Stimulated activated CD8-positive, alpha-beta memory T cell treated with anti-CD3 and anti-CD28 coated beads, Interleukin-4, amount 100 ng/mL, for 24 hours (primary cell): ENCODE results near the gene ROS1.
"Not testable (repeated sequence)": the region's sequence is repeated elsewhere in the genome, so short reads cannot be mapped to it uniquely, and the experiment has no call there.

Experiments
- DNase-seq: peaks from one replicate; pipeline ENCODE4 v3.0.0-alpha.2; 2020; ENCODE audit warnings: low read depth

ROS1 gene

DNA sequence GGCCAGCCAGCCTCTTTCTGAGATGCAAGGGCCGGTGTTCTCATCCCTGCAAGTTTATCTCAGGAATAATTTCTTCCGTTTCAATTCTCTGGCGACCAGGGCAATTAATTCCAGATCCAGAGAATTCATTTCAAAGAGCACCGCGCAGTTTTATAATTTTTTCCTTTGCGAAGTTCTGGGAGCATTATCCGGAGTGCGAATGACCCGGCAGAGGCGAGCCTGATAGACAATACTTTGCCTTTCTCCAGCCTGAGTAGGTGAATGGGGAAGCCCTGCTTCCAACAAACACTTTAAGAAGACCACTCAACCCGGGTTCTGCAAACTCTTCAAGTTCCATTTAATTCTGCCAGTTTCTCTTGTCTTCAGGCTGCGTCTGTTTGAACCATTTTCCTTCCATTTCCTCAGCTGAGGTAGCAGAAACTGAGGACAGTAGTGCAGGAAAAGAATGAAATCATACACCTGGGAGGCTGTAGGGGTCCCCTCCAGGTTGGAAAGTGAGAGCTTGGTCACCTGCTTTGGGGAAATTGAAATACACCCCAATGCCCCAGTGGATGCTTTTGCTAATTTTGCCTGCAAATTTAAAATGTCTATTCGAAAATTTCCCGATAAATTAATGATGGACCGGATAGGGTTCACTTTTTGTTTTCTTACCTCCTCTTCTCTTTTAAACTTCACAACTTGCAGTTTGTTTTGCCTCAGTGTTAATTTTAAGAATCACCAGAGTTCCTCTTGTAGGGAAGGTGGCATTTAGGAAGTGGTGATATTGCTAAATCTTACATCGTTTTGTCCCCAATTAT is 159.3 kb downstream of the ROS1 start:
- no peak for DNase-seq

DNA sequence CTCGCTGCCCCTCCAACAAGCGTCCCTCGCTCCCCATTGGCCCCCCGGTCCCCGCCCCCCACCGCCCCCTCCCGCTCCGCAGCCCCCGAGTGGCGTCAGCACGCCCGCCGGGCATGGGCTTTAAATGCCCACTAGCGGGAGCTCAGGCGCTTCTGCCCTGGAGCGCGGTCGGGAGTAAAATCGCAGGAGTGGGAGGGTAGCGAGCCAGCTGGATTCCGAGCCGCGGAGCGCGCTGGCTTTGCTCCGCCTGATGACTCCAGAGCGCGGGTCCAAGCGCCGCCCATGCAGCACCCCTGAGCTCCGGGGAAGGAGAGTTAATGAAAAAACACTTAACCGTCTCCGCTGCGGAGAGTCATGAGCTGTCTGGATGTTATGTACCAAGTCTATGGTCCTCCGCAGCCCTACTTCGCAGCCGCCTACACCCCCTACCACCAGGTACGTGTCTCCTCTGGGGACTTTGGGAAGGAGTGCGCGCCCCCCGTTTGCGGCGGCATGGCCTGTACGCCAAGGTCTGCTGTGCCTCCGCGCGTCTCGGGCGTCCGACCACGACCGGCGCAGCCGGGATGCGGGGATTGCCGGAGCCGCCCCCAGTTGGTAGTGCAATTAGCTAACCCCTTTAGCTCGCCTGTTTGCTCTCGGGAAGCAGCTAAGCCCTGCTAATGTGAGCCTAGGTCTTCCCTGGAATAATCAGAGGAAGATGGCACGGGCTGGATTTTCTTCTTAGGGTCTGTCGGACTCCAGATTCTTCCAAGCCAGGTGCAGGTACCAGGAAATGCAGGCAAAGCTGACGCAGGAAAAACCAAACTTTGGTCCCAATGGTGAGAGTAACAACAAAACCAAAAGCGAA is 160.1 kb downstream of the ROS1 start, which contains the start of gene VGLL2:
Gene VGLL2, plus strand, starts transcription at position 149 of the 847 bp plus-strand sequence. Its CDS starts 206 bp downstream, at position 355.
- DNase-seq: no peak

DNA sequence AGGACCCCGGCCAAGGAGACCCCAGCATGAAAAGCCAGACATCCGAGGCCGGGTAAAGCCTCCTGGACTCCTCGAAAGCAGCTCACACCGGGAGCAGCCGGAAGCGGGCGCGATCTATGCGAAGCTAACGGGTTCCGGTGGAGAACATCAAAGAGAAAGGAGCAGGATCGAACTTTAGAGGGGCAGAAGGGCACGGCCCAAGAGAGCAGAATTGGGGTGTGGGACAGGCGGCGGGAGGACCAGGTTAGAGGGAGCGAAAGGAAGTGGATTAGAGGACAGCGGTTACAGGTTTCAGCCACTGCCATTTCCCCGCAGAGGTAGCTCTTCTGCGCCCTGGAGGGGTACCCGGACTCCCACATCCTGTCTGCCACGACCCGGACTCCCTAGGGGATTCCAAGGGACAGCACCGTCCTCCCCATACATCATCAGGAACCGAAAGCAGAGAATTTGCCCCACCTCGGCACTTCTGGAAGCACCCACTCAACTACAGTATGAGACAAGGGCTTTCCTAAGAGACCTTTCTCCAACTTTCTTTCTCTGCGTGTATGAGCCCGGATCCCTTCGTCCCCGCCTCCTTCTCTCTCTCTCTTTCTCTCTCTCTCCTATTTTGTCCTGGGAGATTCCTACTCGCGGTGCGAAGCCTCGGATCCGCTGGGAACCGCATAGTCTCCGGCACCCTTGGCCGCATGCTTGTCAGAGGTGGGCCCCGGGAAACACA is 160.9 kb downstream of the ROS1 start:
- DNase-seq: no peak

DNA sequence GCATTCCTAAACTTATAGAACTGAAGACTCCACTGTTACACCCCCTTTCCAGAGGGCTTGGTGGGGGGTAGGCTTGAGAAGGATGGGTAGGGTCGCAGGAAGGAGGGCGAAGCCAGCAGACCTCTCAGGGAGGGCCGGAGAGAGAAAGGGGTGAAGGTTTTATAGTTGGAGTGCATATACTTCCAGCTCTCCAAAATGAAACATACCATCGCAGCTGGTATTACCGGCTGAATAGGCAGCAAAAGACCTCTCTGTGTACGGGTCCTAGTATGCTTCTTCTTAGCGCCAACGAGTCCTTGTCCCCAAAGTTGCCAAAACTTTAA is 161.4 kb downstream of the ROS1 start:
- no peak for DNase-seq

DNA sequence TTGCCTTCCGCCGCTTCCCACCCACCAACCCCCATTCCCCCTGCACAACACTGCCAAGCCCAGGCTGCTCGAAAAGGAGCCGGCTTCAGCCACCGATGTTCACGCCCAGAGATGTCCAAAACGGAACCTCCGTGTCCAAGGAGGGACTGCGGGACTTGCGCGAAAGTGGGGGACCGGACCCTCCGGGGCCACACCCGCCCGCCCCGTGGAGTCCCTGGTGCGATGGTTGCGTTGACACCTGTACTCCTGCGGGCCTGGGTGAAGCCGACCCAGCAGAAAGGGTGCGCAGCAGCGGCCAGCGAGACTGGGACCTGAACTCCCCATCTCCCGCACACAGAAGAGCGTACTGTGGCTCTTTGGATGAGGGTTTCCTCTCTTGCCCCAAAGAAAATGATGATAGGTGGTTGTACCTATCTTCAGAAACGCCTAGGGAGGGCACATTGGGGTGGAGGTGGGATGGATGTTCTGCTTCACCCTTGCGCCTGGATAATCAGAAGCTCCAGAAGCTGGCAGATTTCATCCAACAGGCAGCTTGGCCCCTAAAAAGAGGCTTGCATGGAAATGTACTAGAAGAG is 162.3 kb downstream of the ROS1 start:
- DNase-seq: no peak

DNA sequence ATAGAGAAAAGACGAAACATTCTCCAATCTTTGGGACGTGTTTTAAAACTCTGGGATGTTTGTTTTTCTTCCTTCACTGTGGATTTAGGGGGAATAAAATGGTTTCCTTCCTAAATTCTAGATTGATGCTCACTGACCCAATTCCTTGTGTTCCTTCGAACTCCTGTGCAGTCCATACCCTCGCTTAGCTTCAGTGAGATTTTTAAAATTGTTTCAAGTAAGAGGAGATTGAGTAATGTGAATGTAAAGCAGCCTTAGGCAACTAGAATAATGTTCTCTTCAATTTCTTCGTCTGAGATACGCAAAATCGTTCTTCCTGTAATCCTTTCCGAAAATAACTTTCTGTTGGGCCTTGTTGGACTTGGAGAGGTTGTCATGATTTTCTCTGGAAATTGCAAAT is 162.9 kb downstream of the ROS1 start:
- no peak for DNase-seq

DNA sequence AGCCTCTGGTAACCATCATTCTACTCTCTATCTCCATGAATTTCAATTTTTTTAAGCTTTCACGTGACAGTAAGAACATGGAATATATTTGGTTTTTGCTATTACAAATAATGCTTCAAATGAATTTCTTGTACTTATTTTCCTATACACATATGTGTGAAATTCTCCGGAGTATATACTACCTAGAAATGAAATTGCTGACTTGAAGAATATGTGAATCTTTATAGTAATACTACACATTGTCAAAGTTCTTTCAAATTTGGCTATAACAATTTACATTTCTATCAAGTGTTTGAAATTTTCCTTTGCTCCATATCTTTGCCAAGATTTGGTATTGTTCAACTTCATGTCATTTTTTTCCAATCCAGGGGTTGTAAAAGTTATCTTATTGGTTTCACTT is 172.0 kb downstream of the ROS1 start:
- no peak for DNase-seq

DNA sequence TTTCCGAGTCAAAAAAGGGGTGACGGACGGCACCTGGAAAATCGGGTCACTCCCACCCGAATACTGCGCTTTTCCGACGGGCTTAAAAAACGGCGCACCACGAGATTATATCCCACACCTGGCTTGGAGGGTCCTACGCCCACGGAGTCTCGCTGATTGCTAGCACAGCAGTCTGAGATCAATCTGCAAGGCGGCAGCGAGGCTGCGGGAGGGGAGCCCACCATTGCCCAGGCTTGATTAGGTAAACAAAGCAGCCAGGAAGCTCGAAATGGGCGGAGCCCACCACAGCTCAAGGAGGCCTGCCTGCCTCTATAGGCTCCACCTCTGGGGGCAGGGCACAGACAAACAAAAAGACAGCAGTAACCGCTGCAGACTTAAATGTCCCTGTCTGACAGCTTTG is 180.8 kb downstream of the ROS1 start:
- DNase-seq: not testable (repeated sequence)

DNA sequence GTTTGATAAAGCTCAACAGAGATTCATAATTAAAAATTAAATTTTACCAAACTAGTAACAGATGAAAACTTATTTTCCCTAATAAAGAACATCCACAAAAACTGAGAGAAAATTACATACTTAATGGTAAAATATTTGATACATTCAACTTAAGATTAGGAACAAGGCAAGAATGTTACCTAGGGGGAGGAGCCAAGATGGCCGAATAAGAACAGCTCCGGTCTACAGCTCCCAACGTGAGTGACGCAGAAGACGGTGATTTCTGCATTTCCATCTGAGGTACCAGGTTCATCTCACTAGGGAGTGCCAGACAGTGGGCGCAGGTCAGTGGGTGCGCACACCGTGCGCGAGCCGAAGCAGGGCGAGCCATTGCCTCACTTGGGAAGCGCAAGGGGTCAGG is 181.2 kb downstream of the ROS1 start:
- not testable (repeated sequence) for DNase-seq
